Endothelial cell of umbilical vein (primary cell): ENCODE data around the gene HSD17B11. TPM values are rescaled to one million over a fixed set of nuclear protein-coding genes. Genes with fewer than 3 reads are reported as not detected.

Experiments
- BruUV-seq: library from RNA; stranded (reverse); fragments of 400-500 nt; replicated peaks from 2 replicates; lab custom pipeline; 2021; lab: Mats Ljungman, UMichigan
- CTCF ChIA-PET: fragments of 300-600, 350-600 bp; sonication (Branson Sonifier 250); formaldehyde crosslinking; loops from one replicate; lab custom pipeline; 2021; ENCODE audit warnings: antibody characterized with exemption, inconsistent platforms; lab: Charles Lee
- POLR2A ChIA-PET: fragments of 300-600, 350-600 bp; sonication (Branson Sonifier 250); formaldehyde crosslinking; loops from one replicate; lab custom pipeline; 2021; ENCODE audit warnings: antibody characterized with exemption, inconsistent platforms; lab: Charles Lee
- DNase-seq: peaks from one replicate; pipeline ENCODE4 v3.0.0-alpha.2; 2011; ENCODE audit warnings: low read depth, low spot score
- FAIRE-seq: peaks from 2 replicates; lab custom pipeline; 2011; peaks lifted over from hg19 to GRCh38; lab: Jason Lieb, UNC
- H2AFZ ChIP-seq: 2 replicates; pipeline ENCODE4 v1.6.0; 2012; ENCODE audit warnings: low read depth, low read length, control low read depth, inconsistent platforms
- H3K27ac ChIP-seq: 2 replicates; pipeline ENCODE4 v1.5.1; 2011; ENCODE audit warnings: low read depth, mild to moderate bottlenecking, control low read depth, low read length, moderate library complexity; ENCODE audit not compliant: insufficient read depth
- H3K27me3 ChIP-seq, 2 experiments: 2 replicates each; pipeline versions ENCODE4 v1.6.0 to v1.6.1; 2011; ENCODE audit warnings: low read length in 2 of 2, mixed read lengths in 1 of 2; ENCODE audit not compliant: control insufficient read depth in 2 of 2, insufficient read depth in 2 of 2
- H3K36me3 ChIP-seq, 2 experiments: 2 replicates in 1 of 2; 3 replicates in 1 of 2; pipeline ENCODE4 v1.5.1; 2011; ENCODE audit warnings: low read length in 2 of 2, mild to moderate bottlenecking in 1 of 2, moderate library complexity in 1 of 2; ENCODE audit not compliant: control insufficient read depth in 2 of 2, insufficient read depth in 2 of 2; ENCODE audit errors: extremely low read depth in 1 of 2
- H3K4me1 ChIP-seq: 3 replicates; pipeline ENCODE4 v1.5.1; 2011; ENCODE audit warnings: mild to moderate bottlenecking, low read length; ENCODE audit not compliant: control insufficient read depth, insufficient read depth; ENCODE audit errors: extremely low read depth
- H3K4me2 ChIP-seq: 2 replicates; pipeline ENCODE4 v1.6.1; 2011; ENCODE audit warnings: low read length, control low read depth, mixed read lengths; ENCODE audit not compliant: insufficient read depth
- H3K4me3 ChIP-seq, 3 experiments: fragments of 200-600 bp in 1 of 3; sonication (generic), shearing (Covaris generic) in 1 of 3; replicated peaks in 1 of 3; 2 replicates each; pipeline ENCODE4 v1.5.1; 2011 to 2016; ENCODE audit warnings: control low read depth in 3 of 3, low read length in 3 of 3, mild to moderate bottlenecking in 2 of 3, inconsistent platforms in 1 of 3, low read depth in 1 of 3, moderate library complexity in 1 of 3; ENCODE audit not compliant: insufficient read depth in 1 of 3
- H3K79me2 ChIP-seq: 2 replicates; pipeline ENCODE4 v1.6.0; 2012; ENCODE audit warnings: low read length, inconsistent platforms; ENCODE audit not compliant: control insufficient read depth, insufficient read depth
- H3K9ac ChIP-seq: replicated peaks from 2 replicates; pipeline ENCODE3; 2011; ENCODE audit warnings: low read length, control low read depth; ENCODE audit not compliant: insufficient read depth; ENCODE audit errors: extremely low read depth
- H3K9me1 ChIP-seq: replicated peaks from 3 replicates; pipeline ENCODE4 v1.6.0; 2011; ENCODE audit warnings: mild to moderate bottlenecking, low read length; ENCODE audit not compliant: control insufficient read depth, insufficient read depth; ENCODE audit errors: extremely low read depth
- H3K9me3 ChIP-seq: replicated peaks from 2 replicates; pipeline ENCODE4 v1.5.1; 2012; ENCODE audit warnings: low read length, inconsistent platforms; ENCODE audit not compliant: control insufficient read depth, insufficient read depth
- H4K20me1 ChIP-seq: replicated peaks from 2 replicates; pipeline ENCODE3; 2011; ENCODE audit warnings: mild to moderate bottlenecking, low read length; ENCODE audit not compliant: control insufficient read depth, insufficient read depth; ENCODE audit errors: extremely low read depth
- CTCF ChIP-seq, 2 donors: IDR thresholded peaks; 1 replicate in 1 of 2; 2 replicates in 1 of 2; pipeline ENCODE4 v1.5.1; 2011; ENCODE audit warnings: low read length in 2 of 2, mild to moderate bottlenecking in 2 of 2, moderate library complexity in 2 of 2, control low read depth in 1 of 2, inconsistent platforms in 1 of 2, low read depth in 1 of 2; ENCODE audit not compliant: insufficient read depth in 1 of 2; ENCODE audit errors: extremely low read depth in 1 of 2
- EZH2 ChIP-seq: IDR thresholded peaks from 2 replicates; pipeline ENCODE4 v1.6.1; 2012; ENCODE audit warnings: borderline replicate concordance, low read depth, mild to moderate bottlenecking, moderate library complexity, low read length, inconsistent platforms; ENCODE audit not compliant: severe bottlenecking
- FOS ChIP-seq: IDR thresholded peaks from 2 replicates; pipeline ENCODE4 v1.6.1; 2011; ENCODE audit warnings: mild to moderate bottlenecking, low read length, moderate library complexity, borderline replicate concordance; ENCODE audit not compliant: insufficient read depth
- GATA2 ChIP-seq: IDR thresholded peaks from 2 replicates; pipeline ENCODE4 v1.7.0; 2011; ENCODE audit warnings: low read depth, mild to moderate bottlenecking, moderate library complexity, mixed read lengths, low read length; ENCODE audit not compliant: insufficient read length, insufficient read depth
- JUN ChIP-seq: IDR thresholded peaks from 2 replicates; pipeline ENCODE4 v1.6.1; 2011; ENCODE audit warnings: borderline replicate concordance, low read depth; ENCODE audit not compliant: insufficient read length, insufficient read depth
- MAX ChIP-seq: IDR thresholded peaks from 2 replicates; pipeline ENCODE4 v1.6.1; 2011; ENCODE audit not compliant: insufficient read depth, insufficient read length
- MYC ChIP-seq: IDR thresholded peaks from one replicate; pipeline ENCODE4 v1.6.1; 2011; ENCODE audit warnings: mild to moderate bottlenecking, low read depth, low read length
- POLR2A ChIP-seq: IDR thresholded peaks from 2 replicates; pipeline ENCODE4 v1.6.1; 2012; ENCODE audit warnings: low read depth, mild to moderate bottlenecking, control low read depth, low read length
- POLR2AphosphoS5 ChIP-seq: IDR thresholded peaks from 2 replicates; pipeline ENCODE4 v1.6.1; 2012; ENCODE audit warnings: low read depth, mild to moderate bottlenecking, control low read depth, low read length, moderate library complexity; ENCODE audit not compliant: insufficient read depth
- dilution Hi-C: fragments of 300-500 bp; cut with MboI; formaldehyde crosslinking; loops from one replicate; pipeline ENCODE4 v1.15.0; 2019; ENCODE audit warnings: low sequenced_read_pairs; ENCODE audit not compliant: extremely low pct_ligation_motif_present
- intact Hi-C: fragments of 100-400 bp; cut with micrococcal nuclease; formaldehyde crosslinking; loops from one replicate; pipeline ENCODE4 v1.10.0; 2022
- polyA plus RNA-seq, 4 experiments: library from polyadenylated mRNA; depleted of rRNA in 3 of 4; stranded (reverse) in 3 of 4; unstranded in 1 of 4; fragments of >200 nt; gene quantifications; 2 replicates each; pipeline versions ENCODE4 v1.2.1 to v1.2.3, GENCODE V29; 2011 to 2012; ENCODE audit warnings: missing spikeins in 1 of 4
- total RNA-seq: library from RNA; stranded (reverse); gene quantifications from 2 replicates; pipeline ENCODE4 v1.2.3, GENCODE V29; 2021

The HSD17B11 gene
- total and polyA plus RNA-seq, 2 donors (not counting 3 experiments of a cell fraction or from before 2014, with no cell fraction given): 10.7 to 21.1 TPM

GRCh38 chr4:87427518-87427868 is 36.5 kb upstream of the HSD17B11 start:
- H3K27ac ChIP-seq: no peak overlapping the region
- POLR2A ChIA-PET: no interaction called here
- H3K4me1 ChIP-seq: peaks cover 6% of the 10 kb centered on the region
- H3K4me3 ChIP-seq: no peak overlapping the region
- H3K27me3 ChIP-seq: no peaks in the 10 kb centered on the region
- H3K9ac ChIP-seq: no peak overlapping the region
- no peak for FAIRE-seq
- no peaks in the 10 kb centered on the region for H4K20me1 ChIP-seq
- H3K9me1 ChIP-seq: no peaks in the 10 kb centered on the region
- no peaks in the 10 kb centered on the region for H3K9me3 ChIP-seq
- H3K79me2 ChIP-seq: peaks cover 60% of the 10 kb centered on the region
- CTCF ChIA-PET: no interaction called here
- dilution Hi-C loops (no loop called here), intact Hi-C loops (loop anchor here (10.0 kb wide), 1 partner anchor 833 kb away; the partner anchor contains the start of gene PTPN13)
- BruUV-seq: no TSS peak
- H3K4me2 ChIP-seq: no peak overlapping the region
- H2AFZ ChIP-seq: no peak overlapping the region
- TF ChIP-seq CTCF (IDR thresholded peaks at IDR 0.05; ENCODE audit: extremely low read depth in 1 of 2, insufficient read depth in 1 of 2, low read depth in 1 of 2, low read length in 2 of 2): no peak
- no peak for TF ChIP-seq JUN
- TF ChIP-seq MYC: no peak
- TF ChIP-seq POLR2AphosphoS5: no peak
- TF ChIP-seq POLR2A: no peak
- TF ChIP-seq MAX: no peak
- no peak for TF ChIP-seq EZH2
- TF ChIP-seq GATA2: no peak
- no peak for TF ChIP-seq FOS
- DNase-seq: no peak
- no peaks in the 10 kb centered on the region for H3K36me3 ChIP-seq
